ENCODE measurements around the gene LRRC51. TPM values are rescaled to one million over a fixed set of nuclear protein-coding genes. Genes with fewer than 3 reads are reported as not detected.
A peak's percentile ranks its signal among the peaks of the same experiment; 100 is the strongest.

Gene LRRC51
- total RNA-seq, 1 donor from 2014 or later: 12.9 TPM

DNA sequence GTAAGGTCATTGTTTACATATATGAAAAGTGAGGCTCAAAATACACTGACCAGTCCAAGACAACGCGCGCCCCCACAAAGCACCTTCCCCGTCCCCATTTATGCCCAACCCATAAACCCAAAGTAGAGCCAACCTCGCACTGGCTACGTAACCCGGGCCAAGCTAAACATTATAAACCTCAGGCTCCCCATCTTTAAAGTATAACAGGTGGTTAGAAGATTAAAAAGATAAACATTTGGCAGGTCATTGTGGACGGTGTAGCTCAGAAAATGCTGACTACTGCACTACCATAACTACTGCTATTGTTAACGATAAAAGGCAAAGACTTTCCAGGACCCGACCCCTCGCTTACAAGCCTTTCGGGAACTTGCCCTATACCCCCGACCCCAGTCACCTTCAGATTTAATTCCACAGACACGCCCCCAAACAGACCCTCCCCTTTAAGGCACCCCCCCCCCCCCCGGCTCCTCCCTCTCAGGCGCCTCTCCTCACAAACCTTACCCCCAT, 778 bp upstream of the LRRC51 start:
- peak overlapping the region; percentile 86 to 91 for H3K27ac ChIP-seq
- no peaks in the 10 kb centered on the region for H3K9me3 ChIP-seq
- no peaks in the 10 kb centered on the region for H3K27me3 ChIP-seq
- DNase-seq (ENCODE audit: low spot score in 2 of 2): peak in 1 of 2 donors; percentile 62
- peaks cover 5 to 14% of the 10 kb centered on the region in 2 donors for H3K4me1 ChIP-seq
- intact Hi-C loops (cut with DNase I): loop anchor here (1.0 kb wide), 4 partner anchors 10 to 40 kb away; partner anchors contain the start of genes ANAPC15 and LAMTOR1
- TF ChIP-seq, protein P1, sequence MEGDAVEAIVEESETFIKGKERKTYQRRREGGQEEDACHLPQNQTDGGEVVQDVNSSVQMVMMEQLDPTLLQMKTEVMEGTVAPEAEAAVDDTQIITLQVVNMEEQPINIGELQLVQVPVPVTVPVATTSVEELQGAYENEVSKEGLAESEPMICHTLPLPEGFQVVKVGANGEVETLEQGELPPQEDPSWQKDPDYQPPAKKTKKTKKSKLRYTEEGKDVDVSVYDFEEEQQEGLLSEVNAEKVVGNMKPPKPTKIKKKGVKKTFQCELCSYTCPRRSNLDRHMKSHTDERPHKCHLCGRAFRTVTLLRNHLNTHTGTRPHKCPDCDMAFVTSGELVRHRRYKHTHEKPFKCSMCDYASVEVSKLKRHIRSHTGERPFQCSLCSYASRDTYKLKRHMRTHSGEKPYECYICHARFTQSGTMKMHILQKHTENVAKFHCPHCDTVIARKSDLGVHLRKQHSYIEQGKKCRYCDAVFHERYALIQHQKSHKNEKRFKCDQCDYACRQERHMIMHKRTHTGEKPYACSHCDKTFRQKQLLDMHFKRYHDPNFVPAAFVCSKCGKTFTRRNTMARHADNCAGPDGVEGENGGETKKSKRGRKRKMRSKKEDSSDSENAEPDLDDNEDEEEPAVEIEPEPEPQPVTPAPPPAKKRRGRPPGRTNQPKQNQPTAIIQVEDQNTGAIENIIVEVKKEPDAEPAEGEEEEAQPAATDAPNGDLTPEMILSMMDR (IDR thresholded peaks at IDR 0.05): no peak
- peaks cover 0 to 2% of the 10 kb centered on the region in 2 donors for H3K36me3 ChIP-seq
- H3K4me3 ChIP-seq: peak overlapping the region; percentile 82 to 90

- peak overlapping the region; percentile 89 to 91 for H3K27ac ChIP-seq
- H3K9me3 ChIP-seq: no peaks in the 10 kb centered on the region
- H3K4me1 ChIP-seq: peaks cover 5 to 14% of the 10 kb centered on the region in 2 donors
- TF ChIP-seq, protein P1 (IDR thresholded peaks at IDR 0.05): no peak
- H3K36me3 ChIP-seq: no peaks in the 10 kb centered on the region
- no peak for DNase-seq (ENCODE audit: low spot score in 2 of 2)
- H3K4me3 ChIP-seq: peak overlapping the region; percentile 82 to 90
- intact Hi-C loops (cut with DNase I): no loop called here
- no peaks in the 10 kb centered on the region for H3K27me3 ChIP-seq
Measured at GRCh38 chr11:72081184-72081644, 564 bp downstream of the LRRC51 start.

DNA sequence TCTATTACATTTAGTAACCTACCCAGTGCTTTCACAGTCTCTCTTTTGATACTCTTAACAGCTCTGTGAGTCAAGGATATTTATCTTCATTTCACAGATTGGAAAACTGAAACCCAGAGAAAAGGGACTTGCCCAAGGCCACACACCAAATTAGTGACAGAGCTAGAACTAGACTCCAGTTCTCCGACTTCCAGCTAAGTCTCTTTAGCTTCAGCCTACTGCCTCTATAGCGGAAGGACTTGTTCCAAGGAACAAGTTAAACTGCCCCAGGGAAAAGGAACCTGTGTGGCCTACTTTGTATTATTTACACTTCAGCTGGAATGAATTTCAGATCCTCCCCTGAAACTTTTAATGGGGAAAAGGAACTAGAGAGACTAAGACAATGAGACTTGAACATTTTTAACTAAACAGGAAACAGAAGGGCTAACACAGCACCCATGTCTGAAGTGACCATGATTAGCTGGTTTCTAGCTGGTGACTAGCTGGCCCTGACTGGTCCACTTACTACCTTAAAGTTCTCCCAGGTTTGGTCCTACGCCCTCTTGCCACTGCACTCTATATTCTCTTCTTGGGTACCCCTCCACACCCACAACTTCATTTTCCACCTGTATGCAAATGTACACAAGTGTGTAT, 1.3 kb downstream of the LRRC51 start:
- no peaks in the 10 kb centered on the region for H3K36me3 ChIP-seq
- no peaks in the 10 kb centered on the region for H3K27me3 ChIP-seq
- no peak overlapping the region for H3K4me3 ChIP-seq
- intact Hi-C loops (cut with DNase I): no loop called here
- TF ChIP-seq, protein P1 (IDR thresholded peaks at IDR 0.05): no peak
- DNase-seq (ENCODE audit: low spot score in 2 of 2): peak in 1 of 2 donors; percentile 38
- peaks cover 5 to 14% of the 10 kb centered on the region in 2 donors for H3K4me1 ChIP-seq
- H3K9me3 ChIP-seq: no peaks in the 10 kb centered on the region
- peak overlapping the region; percentile 89 to 91 for H3K27ac ChIP-seq

GRCh38 chr11:72083414-72083813, 2.8 kb downstream of the LRRC51 start:
- intact Hi-C loops (cut with DNase I): no loop called here
- Histone ChIP-seq H3K9me3 (no peaks in the 10 kb centered on the region), H3K27me3 (no peaks in the 10 kb centered on the region), H3K36me3 (peaks cover 0 to 3% of the 10 kb centered on the region in 2 donors), H3K27ac (no peak overlapping the region), H3K4me3 (no peak overlapping the region), H3K4me1 (peaks cover 5 to 14% of the 10 kb centered on the region in 2 donors)
- no peak for DNase-seq (ENCODE audit: low spot score in 2 of 2)
- TF ChIP-seq, protein P1 (IDR thresholded peaks at IDR 0.05): no peak

GRCh38 chr11:72084076-72084475, 3.4 kb downstream of the LRRC51 start:
- TF ChIP-seq, protein P1 (IDR thresholded peaks at IDR 0.05): no peak
- intact Hi-C loops (cut with DNase I): no loop called here
- Histone ChIP-seq H3K36me3 (peaks cover 0 to 9% of the 10 kb centered on the region in 2 donors), H3K9me3 (no peaks in the 10 kb centered on the region), H3K27me3 (no peaks in the 10 kb centered on the region), H3K4me3 (no peak overlapping the region), H3K27ac (no peak overlapping the region), H3K4me1 (peaks cover 5 to 13% of the 10 kb centered on the region in 2 donors)
- peak in 1 of 2 donors; percentile 39 for DNase-seq (ENCODE audit: low spot score in 2 of 2)
